Measurements from ENCODE around the gene MDM1. TPM values are rescaled to one million over a fixed set of nuclear protein-coding genes. Genes with fewer than 3 reads are reported as not detected.

The MDM1 gene
- total and polyA plus RNA-seq, 2 of the 13 experiments (the other 11 are each of a cell fraction or from before 2014, with no cell fraction given), result 4.6 to 15.2 TPM

- TF ChIP-seq FOXP1 (IDR thresholded peaks at IDR 0.05), result peak; percentile 64; the same call in 1 of the 2 replicates
- TF ChIP-seq FOXP1 (CRISPR knock-in tag; IDR thresholded peaks at IDR 0.05), result peak; percentile 88
- TF ChIP-seq ARNT (IDR thresholded peaks at IDR 0.05), result no peak
- TF ChIP-seq GABPA (IDR thresholded peaks at IDR 0.05; ENCODE audit: low read depth, low read length), result no peak
- no peak for TF ChIP-seq GABPA (CRISPR knock-in tag; IDR thresholded peaks at IDR 0.05; ENCODE audit: low read depth)
- no peak for TF ChIP-seq ZBTB2 (CRISPR knock-in tag; IDR thresholded peaks at IDR 0.05; ENCODE audit: low read depth)
- TF ChIP-seq FIP1L1 (IDR thresholded peaks at IDR 0.05; ENCODE audit: borderline replicate concordance, insufficient read depth, low read depth, low read length), result no peak
- no peak for TF ChIP-seq ZNF687 (CRISPR knock-in tag; IDR thresholded peaks at IDR 0.05)
- TF ChIP-seq ZKSCAN1 (IDR thresholded peaks at IDR 0.05; ENCODE audit: low read length), result peak; percentile 67; the same call in 1 of the 2 replicates
- peak; percentile 77 for TF ChIP-seq ZMYM3 (CRISPR knock-in tag; IDR thresholded peaks at IDR 0.05)
- TF ChIP-seq MEIS2 (CRISPR knock-in tag; IDR thresholded peaks at IDR 0.05), result no peak
- no peak for TF ChIP-seq ELK4 (CRISPR knock-in tag; IDR thresholded peaks at IDR 0.05; ENCODE audit: borderline replicate concordance)
- TF ChIP-seq PLRG1 (conservative IDR thresholded peaks at IDR 0.05), result no peak
- no peak for TF ChIP-seq ZNF784 (CRISPR knock-in tag; IDR thresholded peaks at IDR 0.05; ENCODE audit: borderline replicate concordance)
- TF ChIP-seq MTA1 (CRISPR knock-in tag; IDR thresholded peaks at IDR 0.05; ENCODE audit: borderline replicate concordance), result no peak
- no peak for TF ChIP-seq RBAK (CRISPR knock-in tag; IDR thresholded peaks at IDR 0.05)
- no peak for TF ChIP-seq PAX8 (CRISPR knock-in tag; IDR thresholded peaks at IDR 0.05; ENCODE audit: borderline replicate concordance)
- TF ChIP-seq JARID2 (CRISPR knock-in tag; IDR thresholded peaks at IDR 0.05; ENCODE audit: insufficient replicate concordance), result no peak
- TF ChIP-seq SP140L (CRISPR knock-in tag; IDR thresholded peaks at IDR 0.05; ENCODE audit: borderline replicate concordance), result no peak
- TF ChIP-seq ZSCAN9 (CRISPR knock-in tag; IDR thresholded peaks at IDR 0.05; ENCODE audit: borderline replicate concordance), result peak; percentile 56; the same call in 1 of the 2 replicates
- no peak for TF ChIP-seq SMARCE1 (IDR thresholded peaks at IDR 0.05; ENCODE audit: borderline replicate concordance)
- TF ChIP-seq ZNF639 (CRISPR knock-in tag; conservative IDR thresholded peaks at IDR 0.05), result no peak
- no peak for TF ChIP-seq MTF1 (CRISPR knock-in tag; IDR thresholded peaks at IDR 0.05)
- TF ChIP-seq ZFX (CRISPR knock-in tag; IDR thresholded peaks at IDR 0.05; ENCODE audit: low read depth), result no peak
- no peak for TF ChIP-seq SMAD1 (CRISPR knock-in tag; IDR thresholded peaks at IDR 0.05; ENCODE audit: borderline replicate concordance, low read depth)
Measured at GRCh38 chr12:68344126-68344525, 12.0 kb upstream of the MDM1 start (continued).
